A673 (cell line): ENCODE results near the gene AGO3.

ENCODE experiments used
- EZH2 ChIP-seq: fragments of 200-600 bp; sonication (generic); IDR thresholded peaks from 2 replicates; pipeline ENCODE4 v1.6.1; 2017; ENCODE audit warnings: borderline replicate concordance, low read depth, mild to moderate bottlenecking, mixed read lengths, antibody characterized with exemption, low read length; ENCODE audit not compliant: poor library complexity, severe bottlenecking
- TF ChIP-seq, protein P1 (sequence below): fragments of 300-800, 200-600 bp; sonication (generic); conservative IDR thresholded peaks from 2 replicates; pipeline ENCODE4 v1.5.1; 2017; ENCODE audit warnings: low read depth, mild to moderate bottlenecking, antibody characterized with exemption, low read length, moderate library complexity, mixed read lengths

DNA sequence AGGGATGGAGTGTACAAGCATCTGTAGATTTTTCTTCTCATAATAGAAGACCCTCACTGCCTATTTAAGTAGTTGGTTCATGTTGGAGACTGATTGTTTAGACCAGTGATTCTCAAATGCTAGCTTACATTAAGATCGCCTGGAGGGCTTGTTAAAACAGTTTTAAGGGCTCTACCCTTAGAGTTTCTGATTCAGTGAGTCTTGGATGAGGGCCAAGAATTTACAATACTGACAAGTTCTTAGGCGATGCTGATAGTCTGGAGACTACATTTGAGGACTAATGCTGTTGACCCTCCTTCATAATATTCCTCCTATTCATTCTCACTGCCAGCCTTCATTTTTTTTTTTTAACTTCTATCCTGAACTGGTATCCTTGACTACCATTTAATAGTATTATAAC is 15.2 kb upstream of the AGO3 start:
- no peak for TF ChIP-seq EZH2
- TF ChIP-seq, protein P1, sequence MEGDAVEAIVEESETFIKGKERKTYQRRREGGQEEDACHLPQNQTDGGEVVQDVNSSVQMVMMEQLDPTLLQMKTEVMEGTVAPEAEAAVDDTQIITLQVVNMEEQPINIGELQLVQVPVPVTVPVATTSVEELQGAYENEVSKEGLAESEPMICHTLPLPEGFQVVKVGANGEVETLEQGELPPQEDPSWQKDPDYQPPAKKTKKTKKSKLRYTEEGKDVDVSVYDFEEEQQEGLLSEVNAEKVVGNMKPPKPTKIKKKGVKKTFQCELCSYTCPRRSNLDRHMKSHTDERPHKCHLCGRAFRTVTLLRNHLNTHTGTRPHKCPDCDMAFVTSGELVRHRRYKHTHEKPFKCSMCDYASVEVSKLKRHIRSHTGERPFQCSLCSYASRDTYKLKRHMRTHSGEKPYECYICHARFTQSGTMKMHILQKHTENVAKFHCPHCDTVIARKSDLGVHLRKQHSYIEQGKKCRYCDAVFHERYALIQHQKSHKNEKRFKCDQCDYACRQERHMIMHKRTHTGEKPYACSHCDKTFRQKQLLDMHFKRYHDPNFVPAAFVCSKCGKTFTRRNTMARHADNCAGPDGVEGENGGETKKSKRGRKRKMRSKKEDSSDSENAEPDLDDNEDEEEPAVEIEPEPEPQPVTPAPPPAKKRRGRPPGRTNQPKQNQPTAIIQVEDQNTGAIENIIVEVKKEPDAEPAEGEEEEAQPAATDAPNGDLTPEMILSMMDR = no peak
